Activated naive CD4-positive, alpha-beta T cell treated with anti-CD3 and anti-CD28 coated beads for 36 hours (primary cell): ENCODE results near the gene CFAP45. TPM values are rescaled to one million over a fixed set of nuclear protein-coding genes. Genes with fewer than 3 reads are reported as not detected.

Experiments
- CTCF ChIA-PET: fragments of 350-600 bp; sonication (Branson Sonifier 250); formaldehyde crosslinking; loops from one replicate; lab custom pipeline; 2021; ENCODE audit warnings: antibody characterized with exemption; lab: Charles Lee
- DNase-seq: peaks from one replicate; pipeline ENCODE4 v3.0.0-alpha.2; 2020
- H3K27ac Mint-ChIP-seq: one replicate; pipeline ENCODE4 v1.8.0; 2021; ENCODE audit warnings: mild to moderate bottlenecking, mixed read lengths
- H3K27me3 Mint-ChIP-seq: one replicate; pipeline ENCODE4 v1.8.0; 2021; ENCODE audit warnings: low read depth, mixed read lengths
- H3K36me3 Mint-ChIP-seq: one replicate; pipeline ENCODE4 v1.8.0; 2021; ENCODE audit warnings: low read depth, mixed read lengths
- H3K4me1 Mint-ChIP-seq: one replicate; pipeline ENCODE4 v1.8.0; 2021; ENCODE audit warnings: low read depth, mixed read lengths
- H3K4me3 Mint-ChIP-seq: one replicate; pipeline ENCODE4 v1.8.0; 2021; ENCODE audit warnings: mild to moderate bottlenecking, moderate library complexity, mixed read lengths
- H3K9me3 Mint-ChIP-seq: one replicate; pipeline ENCODE4 v1.8.0; 2021; ENCODE audit warnings: mixed read lengths
- intact Hi-C: fragments of 100-400 bp; cut with micrococcal nuclease; formaldehyde crosslinking; loops from one replicate; pipeline ENCODE4 v1.15.1; 2023
- total RNA-seq, 2 experiments: library from RNA; stranded (reverse); gene quantifications; one replicate each; pipeline ENCODE4 v1.2.3, GENCODE V29; 2021

The CFAP45 gene
- total RNA-seq, 2 experiments from 2014 or later = 2.1 to 2.6 TPM

DNA sequence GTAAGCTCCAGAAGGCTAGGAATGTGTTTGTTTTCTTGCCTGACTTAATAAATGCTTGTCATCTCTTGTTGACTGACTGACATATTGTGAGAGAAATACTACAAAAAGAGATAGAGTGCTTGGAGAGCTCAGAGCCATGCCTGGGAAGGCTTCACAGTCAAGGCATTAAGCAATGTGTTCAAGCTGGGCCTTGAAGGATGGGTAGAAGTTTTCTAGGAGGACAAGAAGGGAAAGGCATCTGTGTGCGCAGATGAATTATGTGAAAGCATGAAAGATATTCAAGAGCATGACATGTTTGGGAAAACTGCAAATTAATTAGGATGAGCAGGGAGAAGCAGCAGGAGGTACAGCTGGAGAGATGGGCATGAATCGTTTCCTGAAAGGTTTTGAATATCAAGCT, 67.7 kb downstream of the CFAP45 start:
- peaks cover 3% of the 10 kb centered on the region for H3K36me3 Mint-ChIP-seq
- H3K4me3 Mint-ChIP-seq = no peak overlapping the region
- CTCF ChIA-PET = interaction anchor here (1.0 to 2.0 kb wide), 4 partner anchors 13 to 175 kb away, joined by 3 to 14 read pairs (median 4); no protein-coding TSS in a partner anchor
- H3K9me3 Mint-ChIP-seq = no peaks in the 10 kb centered on the region
- no peak for DNase-seq
- intact Hi-C loops = no loop called here
- H3K4me1 Mint-ChIP-seq = peaks cover 12% of the 10 kb centered on the region
- H3K27ac Mint-ChIP-seq = no peak overlapping the region
- H3K27me3 Mint-ChIP-seq = no peaks in the 10 kb centered on the region

DNA sequence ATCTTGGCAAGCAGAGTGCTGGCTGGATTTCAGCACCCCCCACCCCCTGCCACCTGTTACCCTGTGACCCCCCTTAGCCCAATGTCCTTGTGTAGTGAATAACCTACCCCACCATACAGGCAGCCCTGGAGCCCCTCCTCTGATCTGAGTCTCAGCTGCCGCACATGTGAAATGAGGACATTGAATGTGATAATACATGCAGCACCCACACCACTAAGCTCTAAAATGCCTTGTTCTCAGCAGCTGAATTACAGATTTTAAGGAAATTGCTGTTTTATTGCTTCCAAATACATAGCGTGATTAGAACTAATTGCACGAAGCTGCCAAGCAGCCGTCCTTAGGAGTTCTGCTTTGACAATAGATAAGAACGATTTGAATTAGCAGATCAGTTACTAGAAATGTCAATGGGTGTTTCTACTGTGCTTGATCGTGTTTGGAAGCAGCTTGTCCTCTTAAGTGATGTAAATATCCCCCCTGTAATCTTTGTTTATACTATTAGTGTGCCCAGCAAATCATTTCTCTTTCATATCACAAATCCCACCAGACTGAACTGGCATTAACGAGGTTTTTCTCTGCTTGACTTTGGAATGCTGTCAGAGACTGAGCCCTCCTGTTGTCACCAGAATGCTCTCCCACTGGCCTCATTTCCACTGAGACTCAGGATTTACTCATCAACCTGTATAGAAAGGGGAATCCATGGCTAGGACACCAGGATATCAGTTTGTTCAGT, 68.4 kb downstream of the CFAP45 start:
- H3K9me3 Mint-ChIP-seq = no peaks in the 10 kb centered on the region
- H3K4me1 Mint-ChIP-seq = peaks cover 20% of the 10 kb centered on the region
- CTCF ChIA-PET = interaction anchor here (1.0 to 2.0 kb wide), 4 partner anchors 13 to 176 kb away, joined by 3 to 14 read pairs (median 4); no protein-coding TSS in a partner anchor
- H3K36me3 Mint-ChIP-seq = peaks cover 3% of the 10 kb centered on the region
- H3K27me3 Mint-ChIP-seq = no peaks in the 10 kb centered on the region
- no peak for DNase-seq
- H3K4me3 Mint-ChIP-seq = no peak overlapping the region
- no peak overlapping the region for H3K27ac Mint-ChIP-seq
- intact Hi-C loops = no loop called here

DNA sequence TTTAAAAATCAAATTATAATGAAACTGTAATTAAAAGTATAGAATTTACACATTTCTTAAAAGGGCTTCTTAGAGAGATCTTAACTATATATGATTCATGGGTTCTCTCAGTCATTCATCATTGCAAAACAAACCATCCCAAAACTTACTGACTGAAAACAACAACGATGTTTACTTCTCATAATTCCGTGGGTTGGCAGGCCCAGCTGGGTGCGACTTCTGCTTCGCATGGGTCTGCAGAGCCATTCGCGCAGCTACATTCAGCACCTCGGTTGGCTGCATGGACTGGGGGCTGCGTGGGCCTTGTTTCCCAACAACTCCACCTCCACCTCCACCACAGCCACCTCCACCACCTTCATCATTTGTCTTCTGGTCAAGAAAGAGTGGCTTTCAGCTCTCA, 69.2 kb downstream of the CFAP45 start:
- intact Hi-C loops = no loop called here
- DNase-seq = no peak
- Mint-ChIP-seq H3K9me3 (no peaks in the 10 kb centered on the region), H3K27ac (no peak overlapping the region), H3K4me3 (no peak overlapping the region), H3K27me3 (no peaks in the 10 kb centered on the region), H3K36me3 (peaks cover under 1% of the 10 kb centered on the region), H3K4me1 (peaks cover 28% of the 10 kb centered on the region)
- CTCF ChIA-PET = interaction anchor here (1.3 to 2.0 kb wide), 2 partner anchors 32 kb away, joined by 5 to 14 read pairs; no protein-coding TSS in a partner anchor

DNA sequence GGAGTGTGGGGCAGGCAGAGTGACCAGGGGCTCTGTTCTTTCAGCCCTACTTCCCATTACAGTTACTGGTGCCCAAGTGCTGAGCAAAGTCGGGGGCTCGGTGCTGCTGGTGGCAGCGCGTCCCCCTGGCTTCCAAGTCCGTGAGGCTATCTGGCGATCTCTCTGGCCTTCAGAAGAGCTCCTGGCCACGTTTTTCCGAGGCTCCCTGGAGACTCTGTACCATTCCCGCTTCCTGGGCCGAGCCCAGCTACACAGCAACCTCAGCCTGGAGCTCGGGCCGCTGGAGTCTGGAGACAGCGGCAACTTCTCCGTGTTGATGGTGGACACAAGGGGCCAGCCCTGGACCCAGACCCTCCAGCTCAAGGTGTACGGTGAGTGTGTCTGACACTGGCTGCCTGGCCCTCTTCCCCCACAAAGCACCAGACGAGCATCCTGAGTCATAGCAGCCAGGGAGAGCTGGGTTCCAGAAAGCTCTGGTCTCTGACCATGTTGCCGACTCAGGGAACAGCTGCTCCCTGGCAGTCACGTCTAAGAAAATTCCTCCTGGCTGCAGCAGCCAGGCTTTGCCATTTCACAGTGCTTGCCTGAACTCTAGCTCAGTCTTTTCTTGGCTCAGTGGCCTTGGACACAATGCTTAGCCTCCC, 70.0 kb downstream of the CFAP45 start:
- intact Hi-C loops = loop anchor here (5.0 kb wide), 1 partner anchor 48 kb away; the partner anchor contains the start of gene DUSP23
- Mint-ChIP-seq H3K27me3 (no peaks in the 10 kb centered on the region), H3K4me3 (no peak overlapping the region), H3K27ac (no peak overlapping the region), H3K4me1 (peaks cover 34% of the 10 kb centered on the region), H3K36me3 (no peaks in the 10 kb centered on the region), H3K9me3 (no peaks in the 10 kb centered on the region)
- CTCF ChIA-PET = interaction anchor here (1.3 kb wide), 1 partner anchor 31 kb away, joined by 5 read pairs; no protein-coding TSS in a partner anchor
- no peak for DNase-seq

DNA sequence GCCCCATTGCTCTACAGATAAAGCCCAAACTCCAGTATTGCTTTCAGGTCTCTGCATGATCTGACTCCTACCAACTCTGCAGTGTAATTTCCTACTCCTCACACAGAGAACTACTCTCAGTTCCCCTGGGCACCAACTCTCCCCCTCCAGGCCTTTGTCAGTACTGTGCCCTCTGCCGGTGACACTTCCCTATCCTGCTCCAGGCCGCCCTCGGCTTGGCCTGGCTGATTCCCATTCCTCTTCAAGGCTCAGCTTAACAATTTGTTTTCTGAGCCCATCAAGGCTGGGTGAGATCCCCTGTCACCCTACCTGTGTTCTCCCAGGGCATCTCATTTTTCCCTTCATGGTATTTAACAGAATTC, 70.7 kb downstream of the CFAP45 start:
- Mint-ChIP-seq H3K36me3 (no peaks in the 10 kb centered on the region), H3K4me3 (no peak overlapping the region), H3K9me3 (no peaks in the 10 kb centered on the region), H3K27me3 (no peaks in the 10 kb centered on the region), H3K27ac (no peak overlapping the region), H3K4me1 (peaks cover 34% of the 10 kb centered on the region)
- CTCF ChIA-PET = interaction anchor here (1.3 kb wide), 1 partner anchor 30 kb away, joined by 5 read pairs; no protein-coding TSS in a partner anchor
- no peak for DNase-seq
- intact Hi-C loops = loop anchor here (5.0 kb wide), 1 partner anchor 47 kb away; the partner anchor contains the start of gene DUSP23

DNA sequence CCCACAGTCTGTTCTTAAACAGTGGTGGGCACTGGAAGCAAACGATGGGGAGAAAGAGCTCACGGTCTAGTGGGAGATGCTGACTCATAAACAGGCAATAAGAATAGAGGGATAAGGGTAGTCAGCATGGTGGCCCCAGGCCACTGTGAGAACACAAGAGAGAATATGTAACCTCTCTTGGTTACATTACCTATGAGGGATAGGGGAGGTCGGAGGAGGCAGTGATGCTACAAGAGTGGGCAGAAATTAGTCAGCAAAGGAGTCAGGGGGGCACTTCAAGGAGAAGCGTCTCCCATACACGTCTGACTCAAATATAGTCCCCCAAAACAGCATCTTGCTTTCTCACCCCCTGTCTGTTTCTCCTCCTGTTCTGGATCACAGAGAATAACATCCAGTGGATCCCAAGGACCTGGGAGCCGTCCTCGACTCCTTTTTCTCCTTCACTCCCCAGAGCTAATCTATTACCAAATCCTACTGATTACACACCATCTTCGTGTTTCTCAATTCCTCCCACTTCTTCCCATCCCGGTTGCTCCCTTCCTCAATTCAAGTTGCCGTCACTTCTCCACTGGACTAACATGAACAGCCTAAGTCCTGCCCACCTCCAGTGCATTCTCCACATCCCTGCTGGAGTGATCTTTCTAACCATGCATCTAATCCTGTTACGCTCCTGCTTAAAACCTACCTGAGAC, 71.2 kb downstream of the CFAP45 start:
- CTCF ChIA-PET = no interaction called here
- H3K4me1 Mint-ChIP-seq = peaks cover 34% of the 10 kb centered on the region
- no peak overlapping the region for H3K27ac Mint-ChIP-seq

DNA sequence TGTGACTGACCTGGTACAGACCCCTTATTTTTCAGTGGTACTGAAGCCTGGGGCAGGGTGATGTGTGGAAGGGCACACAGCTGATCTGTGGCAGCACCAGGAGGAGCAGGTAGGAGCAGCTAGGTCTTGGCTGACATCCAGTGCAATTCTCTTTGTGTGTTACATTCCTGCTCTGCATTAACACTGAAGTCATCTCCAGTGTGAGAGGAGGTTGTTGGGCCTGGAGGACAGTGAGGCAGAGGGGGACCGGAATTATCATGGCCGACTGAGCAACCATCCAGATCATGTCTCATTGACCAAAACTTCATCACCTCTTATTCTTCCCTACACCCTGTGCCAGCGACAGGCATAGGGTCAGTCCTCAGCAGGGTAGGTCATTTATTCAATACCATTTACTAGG, 71.8 kb downstream of the CFAP45 start:
- Mint-ChIP-seq H3K4me1 (peaks cover 34% of the 10 kb centered on the region), H3K27ac (no peak overlapping the region), H3K36me3 (no peaks in the 10 kb centered on the region), H3K9me3 (no peaks in the 10 kb centered on the region), H3K27me3 (no peaks in the 10 kb centered on the region), H3K4me3 (no peak overlapping the region)
- CTCF ChIA-PET = interaction anchor here (1.9 kb wide), 1 partner anchor 30 kb away, joined by 6 read pairs; no protein-coding TSS in a partner anchor
- intact Hi-C loops = loop anchor here (5.0 kb wide), 1 partner anchor 46 kb away; the partner anchor contains the start of gene DUSP23
- no peak for DNase-seq

More for the DNA sequence above, 71.2 kb downstream of the CFAP45 start:
- no peak for DNase-seq
- no peaks in the 10 kb centered on the region for H3K9me3 Mint-ChIP-seq
- no peak overlapping the region for H3K4me3 Mint-ChIP-seq
- no peaks in the 10 kb centered on the region for H3K36me3 Mint-ChIP-seq
- no peaks in the 10 kb centered on the region for H3K27me3 Mint-ChIP-seq
- intact Hi-C loops = loop anchor here (5.0 kb wide), 1 partner anchor 46 kb away; the partner anchor contains the start of gene DUSP23

DNA sequence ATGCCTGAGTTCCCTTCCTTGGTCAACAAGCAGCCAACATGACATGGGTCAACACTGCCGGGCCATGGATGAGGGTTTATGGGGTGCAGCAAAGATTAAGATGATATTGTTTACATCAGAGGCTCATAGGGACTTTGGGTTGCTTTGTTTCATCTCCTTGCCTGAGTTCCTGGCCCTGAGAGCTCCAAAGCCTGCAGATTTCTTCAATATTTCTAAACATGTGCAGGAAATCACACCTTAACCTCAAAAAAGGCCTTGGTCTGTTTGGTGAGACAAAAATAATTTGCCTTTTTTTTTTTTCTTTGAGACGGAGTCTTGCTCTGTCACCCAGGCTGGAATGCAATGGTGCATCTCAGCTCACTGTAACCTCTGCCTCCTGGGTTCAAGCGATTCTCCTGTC, 72.4 kb downstream of the CFAP45 start:
- intact Hi-C loops = loop anchor here (5.0 kb wide), 1 partner anchor 45 kb away; the partner anchor contains the start of gene DUSP23
- H3K36me3 Mint-ChIP-seq = no peaks in the 10 kb centered on the region
- H3K27ac Mint-ChIP-seq = no peak overlapping the region
- H3K27me3 Mint-ChIP-seq = no peaks in the 10 kb centered on the region
- no peak overlapping the region for H3K4me3 Mint-ChIP-seq
- peaks cover 34% of the 10 kb centered on the region for H3K4me1 Mint-ChIP-seq
- CTCF ChIA-PET = interaction anchor here (0.7 to 1.9 kb wide), 3 partner anchors 29 to 64 kb away, joined by 4 to 8 read pairs (median 6); no protein-coding TSS in a partner anchor
- DNase-seq = no peak
- H3K9me3 Mint-ChIP-seq = no peaks in the 10 kb centered on the region

DNA sequence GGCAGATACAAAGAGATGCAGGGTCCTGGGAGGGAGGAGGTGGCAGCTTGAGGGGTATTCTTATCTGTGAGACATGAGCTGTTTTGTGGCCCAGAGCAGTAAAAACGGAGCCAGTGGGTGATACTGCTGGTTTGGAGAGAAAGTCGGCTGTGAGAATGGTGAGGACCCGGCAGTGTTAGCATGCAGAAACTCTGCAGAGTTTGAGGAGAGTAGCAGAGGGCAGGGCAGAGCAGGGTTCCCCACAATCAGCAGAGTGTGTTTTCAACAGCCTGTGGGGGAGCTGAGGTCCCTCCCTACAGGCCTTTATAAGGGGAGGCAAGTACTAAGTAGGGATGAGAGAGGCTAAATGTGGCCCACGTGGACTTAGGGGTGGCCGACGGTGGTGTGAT, 72.9 kb downstream of the CFAP45 start:
- CTCF ChIA-PET = interaction anchor here (0.7 to 1.9 kb wide), 3 partner anchors 29 to 65 kb away, joined by 4 to 8 read pairs (median 6); no protein-coding TSS in a partner anchor
- no peak for DNase-seq
- Mint-ChIP-seq H3K9me3 (no peaks in the 10 kb centered on the region), H3K4me1 (peaks cover 34% of the 10 kb centered on the region), H3K4me3 (no peak overlapping the region), H3K27me3 (no peaks in the 10 kb centered on the region), H3K27ac (no peak overlapping the region), H3K36me3 (no peaks in the 10 kb centered on the region)
- intact Hi-C loops = loop anchor here (5.0 kb wide), 1 partner anchor 45 kb away; the partner anchor contains the start of gene DUSP23

DNA sequence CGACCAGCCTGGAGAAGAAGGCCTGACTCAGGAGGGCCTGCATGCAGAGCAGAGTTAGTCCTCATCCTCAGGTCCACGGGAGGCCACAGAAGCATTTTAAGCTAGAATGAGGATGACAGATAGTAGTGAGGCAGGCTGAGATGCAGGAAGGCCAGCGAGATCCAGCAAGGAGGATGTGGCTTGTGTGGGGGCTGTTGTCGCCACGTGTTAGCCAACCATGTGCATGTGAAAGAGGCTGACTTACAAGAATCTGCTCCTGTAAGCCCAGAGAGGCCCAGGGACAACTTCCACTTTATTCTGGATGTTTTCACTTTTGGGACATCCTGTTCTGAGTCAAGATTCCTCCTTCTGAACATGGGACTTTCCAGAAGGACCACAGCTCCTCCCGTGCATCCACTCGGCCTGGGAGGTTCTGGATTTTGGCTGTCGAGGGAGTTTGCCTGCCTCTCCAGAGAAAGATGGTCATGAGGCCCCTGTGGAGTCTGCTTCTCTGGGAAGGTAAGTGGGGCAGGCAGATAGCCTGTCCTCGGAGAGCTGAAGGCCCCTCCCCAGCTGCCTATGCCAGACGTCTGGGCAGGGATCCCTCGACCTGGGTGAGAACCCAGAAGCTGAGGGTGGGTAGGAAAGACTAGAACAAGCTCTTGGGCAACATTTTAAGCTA, 73.4 kb downstream of the CFAP45 start, which contains the start of gene SLAMF8:
TSS of gene SLAMF8 (plus strand) at position 433 of the 661 bp plus-strand sequence. CDS start at position 459, 26 bp downstream.
- H3K4me3 Mint-ChIP-seq = no peak within 1 kb of the TSS
- H3K4me1 Mint-ChIP-seq = peaks cover 34% of the 10 kb centered on the region
- H3K36me3 Mint-ChIP-seq = no peaks in the 10 kb centered on the region
- CTCF ChIA-PET = interaction anchor here (1.3 to 1.9 kb wide), 2 partner anchors 28 to 65 kb away, joined by 6 to 8 read pairs; no protein-coding TSS in a partner anchor
- peak; percentile 76 for DNase-seq
- no peaks in the 10 kb centered on the region for H3K9me3 Mint-ChIP-seq
- peak within 1 kb of the TSS; percentile 48 for H3K27ac Mint-ChIP-seq
- intact Hi-C loops = loop anchor here (5.0 kb wide), 1 partner anchor 44 kb away; the partner anchor contains the start of gene DUSP23
- no peaks in the 10 kb centered on the region for H3K27me3 Mint-ChIP-seq

DNA sequence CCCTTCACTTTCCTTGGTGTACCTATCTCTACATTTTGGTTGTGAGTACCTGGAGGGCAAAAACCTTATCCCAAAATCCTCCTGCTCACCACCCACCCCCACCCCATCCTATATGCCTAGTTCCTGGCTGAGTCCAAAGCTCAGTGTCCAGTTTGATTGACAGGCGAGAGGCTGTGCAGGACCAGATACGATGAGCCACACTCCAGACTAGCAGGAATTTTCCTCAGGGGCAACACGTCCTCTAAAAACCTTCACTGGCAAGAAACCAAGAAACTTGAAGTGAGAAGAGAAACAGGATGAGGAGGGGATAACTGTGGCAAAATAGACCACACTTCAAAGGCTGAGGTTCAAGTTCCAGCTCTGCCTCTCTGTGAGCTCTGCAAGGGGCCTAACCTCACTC, 74.4 kb downstream of the CFAP45 start:
- CTCF ChIA-PET = interaction anchor here (1.0 to 1.1 kb wide), 2 partner anchors 19 to 25 kb away, joined by 3 to 4 read pairs; no protein-coding TSS in a partner anchor
- no peaks in the 10 kb centered on the region for H3K9me3 Mint-ChIP-seq
- no peak for DNase-seq
- H3K27ac Mint-ChIP-seq = no peak overlapping the region
- no peaks in the 10 kb centered on the region for H3K27me3 Mint-ChIP-seq
- H3K36me3 Mint-ChIP-seq = no peaks in the 10 kb centered on the region
- H3K4me1 Mint-ChIP-seq = peaks cover 34% of the 10 kb centered on the region
- H3K4me3 Mint-ChIP-seq = no peak overlapping the region
- intact Hi-C loops = loop anchor here (5.0 kb wide), 1 partner anchor 43 kb away; the partner anchor contains the start of gene DUSP23
